Neural cell (in vitro differentiated cells): ENCODE measurements around the gene EIF5. TPM values are rescaled to one million over a fixed set of nuclear protein-coding genes. Genes with fewer than 3 reads are reported as not detected.

Experiments
- H2AFZ ChIP-seq: fragments of 200-600, 300-800 bp; sonication (generic), shearing (Covaris generic); 2 replicates; pipeline ENCODE4 v1.6.0; 2014; ENCODE audit warnings: low read depth, mild to moderate bottlenecking, antibody characterized with exemption, low read length, moderate library complexity
- H3F3A ChIP-seq: fragments of 200-600 bp; shearing (Covaris generic); 2 replicates; pipeline ENCODE4 v1.6.1; 2016; ENCODE audit warnings: mild to moderate bottlenecking, moderate library complexity, mixed read lengths, antibody characterized with exemption, low read length; ENCODE audit not compliant: insufficient read depth, poor library complexity, severe bottlenecking
- H3K27ac ChIP-seq: fragments of 200-600, 300-800 bp; sonication (generic), shearing (Covaris generic); 2 replicates; pipeline ENCODE4 v1.5.1; 2014; ENCODE audit warnings: mild to moderate bottlenecking, low read length, moderate library complexity
- H3K27me3 ChIP-seq: fragments of 300-800, 200-600 bp; sonication (generic), shearing (Covaris generic); 2 replicates; pipeline ENCODE4 v1.6.0; 2014; ENCODE audit warnings: mild to moderate bottlenecking, low read depth, low read length, moderate library complexity; ENCODE audit not compliant: insufficient read depth
- H3K36me3 ChIP-seq: fragments of 300-800, 200-600 bp; sonication (generic), shearing (Covaris generic); 2 replicates; pipeline ENCODE4 v1.5.1; 2014; ENCODE audit warnings: mild to moderate bottlenecking, antibody characterized with exemption, low read length, moderate library complexity; ENCODE audit not compliant: insufficient read depth
- H3K4me2 ChIP-seq: fragments of 300-800, 200-600 bp; sonication (generic), shearing (Covaris generic); 2 replicates; pipeline ENCODE4 v1.6.0; 2014; ENCODE audit warnings: mild to moderate bottlenecking, low read length
- H3K4me3 ChIP-seq: fragments of 300-800, 200-600 bp; sonication (generic), shearing (Covaris generic); 2 replicates; pipeline ENCODE4 v1.5.1; 2014; ENCODE audit warnings: mild to moderate bottlenecking, low read length, moderate library complexity
- H3K79me2 ChIP-seq: fragments of 200-600 bp; shearing (Covaris generic); replicated peaks from 2 replicates; pipeline ENCODE4 v1.6.0; 2014; ENCODE audit warnings: mild to moderate bottlenecking, low read length, moderate library complexity; ENCODE audit not compliant: insufficient read depth
- H3K9ac ChIP-seq: fragments of 300-800, 200-600 bp; sonication (generic), shearing (Covaris generic); 2 replicates; pipeline ENCODE4 v1.6.1; 2016; ENCODE audit warnings: mild to moderate bottlenecking, low read length, mixed read lengths
- H3K9me2 ChIP-seq: fragments of 200-600 bp; shearing (Covaris generic); 2 replicates; pipeline ENCODE4 v1.6.1; 2016; ENCODE audit warnings: mild to moderate bottlenecking, low read length, mixed read lengths; ENCODE audit not compliant: insufficient read depth
- H3K9me3 ChIP-seq: fragments of 200-600, 300-800 bp; sonication (generic), shearing (Covaris generic); 2 replicates; pipeline ENCODE4 v1.6.1; 2016; ENCODE audit warnings: mild to moderate bottlenecking, mixed run types, low read length, moderate library complexity, mixed read lengths
- H4K20me1 ChIP-seq: fragments of 200-600 bp; shearing (Covaris generic); 2 replicates; pipeline ENCODE4 v1.6.1; 2016; ENCODE audit warnings: mild to moderate bottlenecking, mixed run types; ENCODE audit not compliant: insufficient read depth
- EP300 ChIP-seq: fragments of 450-650 bp; conservative IDR thresholded peaks from 2 replicates; pipeline ENCODE4 v1.6.1; 2014; ENCODE audit warnings: antibody characterized with exemption, mild to moderate bottlenecking, moderate library complexity; ENCODE audit not compliant: poor library complexity, severe bottlenecking
- EZH2 ChIP-seq: fragments of 200-600, 300-800 bp; shearing (Covaris generic), sonication (generic); IDR thresholded peaks from 2 replicates; pipeline ENCODE4 v1.6.1; 2014; ENCODE audit warnings: antibody characterized with exemption, low read length, borderline replicate concordance, mild to moderate bottlenecking; ENCODE audit not compliant: insufficient read depth, poor library complexity, severe bottlenecking
- MXI1 ChIP-seq: fragments of 450-650 bp; conservative IDR thresholded peaks from 2 replicates; pipeline ENCODE4 v1.6.1; 2014; ENCODE audit warnings: antibody characterized with exemption, mild to moderate bottlenecking; ENCODE audit not compliant: poor library complexity, severe bottlenecking
- POLR2AphosphoS5 ChIP-seq: IDR thresholded peaks from 2 replicates; pipeline ENCODE4 v1.6.1; 2012
- RAD21 ChIP-seq: fragments of 450-650 bp; conservative IDR thresholded peaks from 2 replicates; pipeline ENCODE4 v1.6.1; 2014; ENCODE audit warnings: antibody characterized with exemption, mild to moderate bottlenecking, moderate library complexity
- SMC3 ChIP-seq: fragments of 450-650 bp; conservative IDR thresholded peaks from 2 replicates; pipeline ENCODE4 v1.6.1; 2014; ENCODE audit warnings: antibody characterized with exemption, mild to moderate bottlenecking, moderate library complexity; ENCODE audit not compliant: poor library complexity
- TAF1 ChIP-seq: IDR thresholded peaks from 2 replicates; pipeline ENCODE4 v1.6.1; 2012; ENCODE audit warnings: low read depth
- polyA plus RNA-seq: library from polyadenylated mRNA; depleted of rRNA; stranded (reverse); fragments of >200 nt; gene quantifications from 2 replicates; pipeline ENCODE4 v1.2.3, GENCODE V29; 2014
- TF ChIP-seq, protein P1 (sequence below): fragments of 450-650 bp; IDR thresholded peaks from 2 replicates; pipeline ENCODE4 v1.5.1; 2014; ENCODE audit warnings: antibody characterized with exemption, mild to moderate bottlenecking, moderate library complexity; ENCODE audit not compliant: poor library complexity, severe bottlenecking
- TF ChIP-seq, protein P2 (sequence below): IDR thresholded peaks from 2 replicates; pipeline ENCODE4 v1.6.1; 2012; ENCODE audit warnings: borderline replicate concordance

EIF5 gene
- polyA plus RNA-seq, 1 donor from 2014 or later, result 188 TPM

GRCh38 chr14:103329401-103330347, 4.4 kb upstream of the EIF5 start:
- Histone ChIP-seq H3K79me2 (no peaks in the 10 kb centered on the region), H3K9me3 (no peaks in the 10 kb centered on the region), H3K4me2 (no peak overlapping the region), H3K27me3 (no peaks in the 10 kb centered on the region), H2AFZ (no peak overlapping the region), H3K27ac (no peak overlapping the region), H3K9ac (no peak overlapping the region), H3K4me3 (no peak overlapping the region), H3F3A (peaks cover 3% of the 10 kb centered on the region), H3K36me3 (no peaks in the 10 kb centered on the region), H4K20me1 (no peaks in the 10 kb centered on the region), H3K9me2 (no peaks in the 10 kb centered on the region)
- TF ChIP-seq, protein P1, sequence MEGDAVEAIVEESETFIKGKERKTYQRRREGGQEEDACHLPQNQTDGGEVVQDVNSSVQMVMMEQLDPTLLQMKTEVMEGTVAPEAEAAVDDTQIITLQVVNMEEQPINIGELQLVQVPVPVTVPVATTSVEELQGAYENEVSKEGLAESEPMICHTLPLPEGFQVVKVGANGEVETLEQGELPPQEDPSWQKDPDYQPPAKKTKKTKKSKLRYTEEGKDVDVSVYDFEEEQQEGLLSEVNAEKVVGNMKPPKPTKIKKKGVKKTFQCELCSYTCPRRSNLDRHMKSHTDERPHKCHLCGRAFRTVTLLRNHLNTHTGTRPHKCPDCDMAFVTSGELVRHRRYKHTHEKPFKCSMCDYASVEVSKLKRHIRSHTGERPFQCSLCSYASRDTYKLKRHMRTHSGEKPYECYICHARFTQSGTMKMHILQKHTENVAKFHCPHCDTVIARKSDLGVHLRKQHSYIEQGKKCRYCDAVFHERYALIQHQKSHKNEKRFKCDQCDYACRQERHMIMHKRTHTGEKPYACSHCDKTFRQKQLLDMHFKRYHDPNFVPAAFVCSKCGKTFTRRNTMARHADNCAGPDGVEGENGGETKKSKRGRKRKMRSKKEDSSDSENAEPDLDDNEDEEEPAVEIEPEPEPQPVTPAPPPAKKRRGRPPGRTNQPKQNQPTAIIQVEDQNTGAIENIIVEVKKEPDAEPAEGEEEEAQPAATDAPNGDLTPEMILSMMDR, result no peak
- TF ChIP-seq POLR2AphosphoS5, result no peak
- no peak for TF ChIP-seq RAD21
- TF ChIP-seq EP300, result no peak
- TF ChIP-seq, protein P2, sequence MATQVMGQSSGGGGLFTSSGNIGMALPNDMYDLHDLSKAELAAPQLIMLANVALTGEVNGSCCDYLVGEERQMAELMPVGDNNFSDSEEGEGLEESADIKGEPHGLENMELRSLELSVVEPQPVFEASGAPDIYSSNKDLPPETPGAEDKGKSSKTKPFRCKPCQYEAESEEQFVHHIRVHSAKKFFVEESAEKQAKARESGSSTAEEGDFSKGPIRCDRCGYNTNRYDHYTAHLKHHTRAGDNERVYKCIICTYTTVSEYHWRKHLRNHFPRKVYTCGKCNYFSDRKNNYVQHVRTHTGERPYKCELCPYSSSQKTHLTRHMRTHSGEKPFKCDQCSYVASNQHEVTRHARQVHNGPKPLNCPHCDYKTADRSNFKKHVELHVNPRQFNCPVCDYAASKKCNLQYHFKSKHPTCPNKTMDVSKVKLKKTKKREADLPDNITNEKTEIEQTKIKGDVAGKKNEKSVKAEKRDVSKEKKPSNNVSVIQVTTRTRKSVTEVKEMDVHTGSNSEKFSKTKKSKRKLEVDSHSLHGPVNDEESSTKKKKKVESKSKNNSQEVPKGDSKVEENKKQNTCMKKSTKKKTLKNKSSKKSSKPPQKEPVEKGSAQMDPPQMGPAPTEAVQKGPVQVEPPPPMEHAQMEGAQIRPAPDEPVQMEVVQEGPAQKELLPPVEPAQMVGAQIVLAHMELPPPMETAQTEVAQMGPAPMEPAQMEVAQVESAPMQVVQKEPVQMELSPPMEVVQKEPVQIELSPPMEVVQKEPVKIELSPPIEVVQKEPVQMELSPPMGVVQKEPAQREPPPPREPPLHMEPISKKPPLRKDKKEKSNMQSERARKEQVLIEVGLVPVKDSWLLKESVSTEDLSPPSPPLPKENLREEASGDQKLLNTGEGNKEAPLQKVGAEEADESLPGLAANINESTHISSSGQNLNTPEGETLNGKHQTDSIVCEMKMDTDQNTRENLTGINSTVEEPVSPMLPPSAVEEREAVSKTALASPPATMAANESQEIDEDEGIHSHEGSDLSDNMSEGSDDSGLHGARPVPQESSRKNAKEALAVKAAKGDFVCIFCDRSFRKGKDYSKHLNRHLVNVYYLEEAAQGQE, result no peak
- no peak for TF ChIP-seq TAF1
- TF ChIP-seq EZH2, result no peak
- TF ChIP-seq SMC3, result no peak
- no peak for TF ChIP-seq MXI1

- no peaks in the 10 kb centered on the region for H3K9me2 ChIP-seq
- no peak overlapping the region for H2AFZ ChIP-seq
- H3K27me3 ChIP-seq, result no peaks in the 10 kb centered on the region
- peaks cover 3% of the 10 kb centered on the region for H3F3A ChIP-seq
- H3K4me3 ChIP-seq, result no peak overlapping the region
- H3K27ac ChIP-seq, result no peak overlapping the region
- H3K9ac ChIP-seq, result no peak overlapping the region
- peaks cover 7% of the 10 kb centered on the region for H4K20me1 ChIP-seq
- TF ChIP-seq POLR2AphosphoS5 (no peak), RAD21 (no peak), EZH2 (no peak), MXI1 (no peak), TAF1 (no peak), SMC3 (no peak)
- H3K9me3 ChIP-seq, result no peaks in the 10 kb centered on the region
- no peak overlapping the region for H3K4me2 ChIP-seq
- peaks cover 4% of the 10 kb centered on the region for H3K79me2 ChIP-seq
- H3K36me3 ChIP-seq, result no peaks in the 10 kb centered on the region
Measured at GRCh38 chr14:103330536-103330935, 3.5 kb upstream of the EIF5 start.
